Prostate gland (tissue), 2 donors: ENCODE results near the gene DDX6. TPM values are rescaled to one million over a fixed set of nuclear protein-coding genes. Genes with fewer than 3 reads are reported as not detected.

Source experiments
- DNase-seq: peaks from one replicate; pipeline ENCODE4 v3.0.0-alpha.2; 2019; ENCODE audit warnings: low spot score
- H3K27ac ChIP-seq, 2 donors: fragments of 200-600 bp; sonication (generic); 2 replicates each; pipeline ENCODE4 v1.5.1; 2017 to 2019
- H3K27me3 ChIP-seq: fragments of 200-600 bp; sonication (generic); replicated peaks from 2 replicates; pipeline ENCODE4 v1.5.1; 2019; ENCODE audit not compliant: insufficient read depth
- H3K36me3 ChIP-seq, 2 donors: fragments of 200-600 bp; sonication (generic); 1 replicate in 1 of 2; 2 replicates in 1 of 2; pipeline versions ENCODE4 v1.5.1 to v1.8.1; 2017 to 2019
- H3K4me1 ChIP-seq: fragments of 200-600 bp; sonication (generic); replicated peaks from 2 replicates; pipeline ENCODE4 v1.5.1; 2019
- H3K4me3 ChIP-seq, 2 donors: fragments of 200-600 bp; sonication (generic); 2 replicates each; pipeline ENCODE4 v1.5.1; 2017 to 2019
- H3K9me3 ChIP-seq: fragments of 200-600 bp; sonication (generic); 2 replicates; pipeline ENCODE4 v1.5.1; 2017
- POLR2A ChIP-seq: fragments of 450-650 bp; IDR thresholded peaks from one replicate; pipeline ENCODE4 v1.6.1; 2016; ENCODE audit warnings: antibody characterized with exemption, mild to moderate bottlenecking
- POLR2AphosphoS5 ChIP-seq: sonication (generic); formaldehyde crosslinking; IDR thresholded peaks from one replicate; pipeline ENCODE4 v1.6.1; 2017; ENCODE audit warnings: antibody characterized with exemption
- WGBS: methylation state at CpG from one replicate; pipeline ENCODE4 v1.1.5; 2018; 5-methylcytosine and 5-hydroxymethylcytosine counted together
- intact Hi-C: fragments of 100-400 bp; cut with DNase I; formaldehyde crosslinking; loops from one replicate; pipeline ENCODE4 v1.14.2; 2022
- total RNA-seq, 2 donors: library from RNA; depleted of rRNA; stranded (reverse); fragments of >200 nt; gene quantifications; one replicate each; pipeline ENCODE4 v1.1.0, GENCODE V29; 2016
- TF ChIP-seq, protein P1 (sequence below), 4 experiments: fragments of 200-600 bp in 2 of 4; fragments of 450-650 bp in 2 of 4; sonication (generic) in 2 of 4; IDR thresholded peaks; 1 replicate in 3 of 4; 2 replicates in 1 of 4; pipeline ENCODE4 v1.5.1; 2016 to 2019; ENCODE audit warnings: antibody characterized with exemption in 4 of 4, mild to moderate bottlenecking in 2 of 4, moderate library complexity in 2 of 4

The DDX6 gene
- total RNA-seq, 2 donors from 2014 or later = 122 to 127 TPM

DNA sequence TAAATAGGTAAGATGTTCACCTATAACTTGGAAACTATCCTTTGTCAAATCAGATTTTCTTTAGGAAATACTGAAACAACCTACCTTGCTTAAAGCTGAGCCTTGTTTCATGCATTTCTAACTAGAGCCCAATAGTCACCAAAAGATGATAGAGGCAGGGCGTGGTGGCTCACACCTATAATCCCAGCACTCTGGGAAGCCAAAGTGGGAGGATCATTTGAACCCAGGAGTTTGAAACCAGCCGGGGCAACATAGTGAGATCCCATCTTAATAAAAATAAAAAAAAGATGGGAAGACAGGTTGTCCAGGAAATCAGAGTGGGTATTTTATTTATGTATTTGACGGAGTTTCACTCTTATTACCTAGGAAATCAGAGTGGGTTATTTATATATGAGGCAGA lies 38.3 kb downstream of the DDX6 start:
- H3K27ac ChIP-seq = no peak overlapping the region
- H3K9me3 ChIP-seq = no peaks in the 10 kb centered on the region
- peaks cover 21 to 32% of the 10 kb centered on the region in 2 donors for H3K36me3 ChIP-seq
- intact Hi-C loops = no loop called here
- H3K4me3 ChIP-seq = no peak overlapping the region
- WGBS = 92% methylated on average over 3 of the region's 3 CpGs
- no peaks in the 10 kb centered on the region for H3K4me1 ChIP-seq
- DNase-seq = no peak
- no peaks in the 10 kb centered on the region for H3K27me3 ChIP-seq
- no peak for TF ChIP-seq POLR2A
- TF ChIP-seq, protein P1, sequence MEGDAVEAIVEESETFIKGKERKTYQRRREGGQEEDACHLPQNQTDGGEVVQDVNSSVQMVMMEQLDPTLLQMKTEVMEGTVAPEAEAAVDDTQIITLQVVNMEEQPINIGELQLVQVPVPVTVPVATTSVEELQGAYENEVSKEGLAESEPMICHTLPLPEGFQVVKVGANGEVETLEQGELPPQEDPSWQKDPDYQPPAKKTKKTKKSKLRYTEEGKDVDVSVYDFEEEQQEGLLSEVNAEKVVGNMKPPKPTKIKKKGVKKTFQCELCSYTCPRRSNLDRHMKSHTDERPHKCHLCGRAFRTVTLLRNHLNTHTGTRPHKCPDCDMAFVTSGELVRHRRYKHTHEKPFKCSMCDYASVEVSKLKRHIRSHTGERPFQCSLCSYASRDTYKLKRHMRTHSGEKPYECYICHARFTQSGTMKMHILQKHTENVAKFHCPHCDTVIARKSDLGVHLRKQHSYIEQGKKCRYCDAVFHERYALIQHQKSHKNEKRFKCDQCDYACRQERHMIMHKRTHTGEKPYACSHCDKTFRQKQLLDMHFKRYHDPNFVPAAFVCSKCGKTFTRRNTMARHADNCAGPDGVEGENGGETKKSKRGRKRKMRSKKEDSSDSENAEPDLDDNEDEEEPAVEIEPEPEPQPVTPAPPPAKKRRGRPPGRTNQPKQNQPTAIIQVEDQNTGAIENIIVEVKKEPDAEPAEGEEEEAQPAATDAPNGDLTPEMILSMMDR (IDR thresholded peaks at IDR 0.05) = no peak
- no peak for TF ChIP-seq POLR2AphosphoS5

DNA sequence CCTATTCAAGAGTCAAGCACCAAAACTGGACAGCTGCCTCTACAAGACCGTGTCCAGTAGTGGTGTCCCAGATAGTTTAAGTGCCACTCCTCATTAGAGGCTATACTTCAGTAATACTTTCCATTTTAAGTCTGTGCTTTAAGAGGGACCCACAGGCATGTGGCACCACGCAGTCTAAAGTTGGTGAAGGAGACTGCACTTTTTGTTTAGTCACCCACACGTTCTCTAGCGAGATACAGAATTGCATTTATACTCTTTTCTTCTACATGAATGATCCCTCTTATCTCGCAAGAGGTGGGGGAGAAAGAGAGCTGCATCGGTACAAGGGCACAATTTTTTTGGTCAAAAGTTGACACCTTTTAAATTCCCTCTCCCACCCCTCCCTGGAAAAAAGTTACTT lies 41.5 kb downstream of the DDX6 start:
- no peak overlapping the region for H3K4me3 ChIP-seq
- DNase-seq = no peak
- no peak overlapping the region for H3K27ac ChIP-seq
- no peak for TF ChIP-seq POLR2AphosphoS5
- TF ChIP-seq POLR2A = no peak
- TF ChIP-seq, protein P1 (IDR thresholded peaks at IDR 0.05) = no peak
- intact Hi-C loops = no loop called here
- peaks cover 16 to 23% of the 10 kb centered on the region in 2 donors for H3K36me3 ChIP-seq
- WGBS = 83% methylated on average over 6 of the region's 6 CpGs
- no peaks in the 10 kb centered on the region for H3K4me1 ChIP-seq
- H3K27me3 ChIP-seq = no peaks in the 10 kb centered on the region
- no peaks in the 10 kb centered on the region for H3K9me3 ChIP-seq

DNA sequence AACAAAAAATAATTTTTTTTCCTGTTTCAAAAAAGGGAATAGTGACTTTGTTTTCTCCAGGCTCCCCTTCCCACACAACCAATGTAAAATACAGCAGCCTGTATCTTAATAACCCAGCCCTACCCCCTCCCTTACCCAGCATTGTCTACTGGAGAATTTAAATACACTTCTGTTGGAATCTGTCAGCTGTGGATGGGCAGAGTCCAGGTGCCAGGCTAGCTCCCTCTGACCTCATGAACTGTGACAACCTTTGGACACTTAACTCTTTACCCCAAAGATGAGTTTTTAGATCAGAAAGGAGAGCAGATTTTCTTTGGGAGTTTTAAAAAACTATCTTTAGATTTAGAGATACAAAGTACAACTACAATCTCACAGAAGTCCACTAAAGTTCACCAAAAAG lies 42.9 kb downstream of the DDX6 start:
- H3K36me3 ChIP-seq = peaks cover 4 to 11% of the 10 kb centered on the region in 2 donors
- H3K4me3 ChIP-seq = no peak overlapping the region
- no peak for TF ChIP-seq POLR2AphosphoS5
- TF ChIP-seq POLR2A = no peak
- TF ChIP-seq, protein P1 (IDR thresholded peaks at IDR 0.05) = no peak
- intact Hi-C loops = no loop called here
- H3K27me3 ChIP-seq = no peaks in the 10 kb centered on the region
- no peaks in the 10 kb centered on the region for H3K9me3 ChIP-seq
- no peak for DNase-seq
- no peaks in the 10 kb centered on the region for H3K4me1 ChIP-seq
- H3K27ac ChIP-seq = no peak overlapping the region

DNA sequence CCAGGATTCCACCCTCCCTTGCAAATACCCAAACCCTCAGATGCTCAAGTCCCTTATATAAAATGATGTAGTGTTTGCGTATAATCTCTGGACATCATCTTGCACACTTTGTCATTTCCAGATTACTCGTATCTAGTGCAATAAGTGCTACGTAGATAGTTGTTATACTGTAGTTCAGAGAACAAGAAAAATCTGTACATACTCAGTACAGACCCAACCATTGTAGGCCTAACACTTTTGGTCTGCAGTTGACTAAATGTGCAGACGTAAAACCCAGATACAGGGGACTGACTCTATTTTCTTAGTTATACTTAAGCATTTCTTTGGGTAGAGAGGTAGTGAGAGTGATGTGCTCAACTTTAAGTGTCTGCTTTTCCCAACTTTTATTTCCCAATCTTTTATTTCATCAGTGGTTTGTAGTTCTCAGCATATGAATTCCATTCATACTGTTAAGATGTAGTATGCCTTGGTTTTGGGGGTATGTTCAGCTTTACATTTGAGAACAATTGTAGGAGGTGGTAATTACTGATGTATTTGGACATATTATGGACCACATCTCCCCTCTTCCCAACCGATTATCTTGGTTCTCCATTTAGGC lies 43.9 kb downstream of the DDX6 start:
- Histone ChIP-seq H3K4me1 (no peaks in the 10 kb centered on the region), H3K27me3 (no peaks in the 10 kb centered on the region), H3K36me3 (peaks cover 0 to under 1% of the 10 kb centered on the region in 2 donors), H3K4me3 (no peak overlapping the region), H3K9me3 (no peaks in the 10 kb centered on the region), H3K27ac (no peak overlapping the region)
- TF ChIP-seq, protein P1 (IDR thresholded peaks at IDR 0.05) = no peak
- TF ChIP-seq POLR2A = no peak
- TF ChIP-seq POLR2AphosphoS5 = no peak
- intact Hi-C loops = no loop called here
- DNase-seq = no peak
- 76% methylated on average over 5 of the region's 5 CpGs for WGBS

DNA sequence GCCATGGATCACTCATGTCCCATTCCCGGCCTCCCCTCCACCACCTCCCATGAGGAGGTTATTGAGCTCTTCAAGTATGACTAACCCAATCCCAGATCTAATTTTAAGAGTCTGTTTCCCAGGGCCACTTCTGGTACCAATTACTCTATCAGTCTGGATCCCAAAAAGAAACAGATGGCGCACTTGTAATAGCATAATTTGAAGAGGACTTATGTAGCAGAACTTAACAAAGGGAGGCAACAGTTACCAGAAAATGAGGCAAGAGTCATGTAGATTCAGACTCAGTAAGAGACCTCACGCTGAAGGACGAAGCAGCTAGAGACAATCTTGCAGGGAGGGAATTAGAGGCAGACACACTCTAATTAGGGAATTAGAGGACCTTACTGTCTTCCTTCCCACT lies 46.9 kb downstream of the DDX6 start:
- Histone ChIP-seq H3K27me3 (no peaks in the 10 kb centered on the region), H3K27ac (no peak overlapping the region), H3K4me3 (no peak overlapping the region), H3K9me3 (no peaks in the 10 kb centered on the region), H3K4me1 (no peaks in the 10 kb centered on the region), H3K36me3 (no peaks in the 10 kb centered on the region)
- intact Hi-C loops = no loop called here
- no peak for DNase-seq
- 94% methylated on average over 4 of the region's 4 CpGs for WGBS
- TF ChIP-seq POLR2A = no peak
- TF ChIP-seq POLR2AphosphoS5 = no peak
- TF ChIP-seq, protein P1 (IDR thresholded peaks at IDR 0.05) = no peak
